IMR-90 (cell line): ENCODE results near the gene HTT. TPM values are rescaled to one million over a fixed set of nuclear protein-coding genes. Genes with fewer than 3 reads are reported as not detected.

Source experiments
- ATAC-seq: fragments of 200-7000 bp; cut with Tn5 transposase; 2 replicates; pipeline ENCODE4 v1.9.1; 2020; ENCODE audit warnings: low read depth, mild to moderate bottlenecking, moderate library complexity
- BruUV-seq: library from RNA; stranded (reverse); fragments of 400-500 nt; replicated peaks from 2 replicates; lab custom pipeline; 2021; lab: Mats Ljungman, UMichigan
- CTCF ChIA-PET: fragments of 300-600 bp; formaldehyde crosslinking; extraction: SDS; loops from one replicate; lab custom pipeline; 2021; ENCODE audit warnings: antibody characterized with exemption; lab: Yijun Ruan, JAX
- POLR2A ChIA-PET: fragments of 300-600 bp; sonication (Branson Sonifier 250); formaldehyde crosslinking; loops from one replicate; lab custom pipeline; 2022; ENCODE audit warnings: antibody characterized with exemption; ENCODE audit not compliant: unreplicated experiment; lab: Charles Lee
- DNase-seq: peaks from one replicate; pipeline ENCODE4 v3.0.0; 2013
- H2AFZ ChIP-seq: replicated peaks from 2 replicates; pipeline ENCODE3; 2013; ENCODE audit warnings: low read length, mild to moderate bottlenecking; ENCODE audit not compliant: poor library complexity
- H2AK5ac ChIP-seq: 2 replicates; pipeline ENCODE4 v1.6.1; 2013; ENCODE audit warnings: low read depth, low read length, inconsistent platforms
- H2AK9ac ChIP-seq: replicated peaks from 2 replicates; pipeline ENCODE3; 2013; ENCODE audit warnings: mild to moderate bottlenecking, low read depth, low read length, moderate library complexity; ENCODE audit not compliant: poor library complexity
- H2BK120ac ChIP-seq: 2 replicates; pipeline ENCODE4 v1.6.1; 2013; ENCODE audit warnings: low read depth, low read length, inconsistent platforms
- H2BK15ac ChIP-seq: 3 replicates; pipeline ENCODE4 v1.6.1; 2013; ENCODE audit warnings: low read depth, low read length, inconsistent platforms
- H2BK20ac ChIP-seq: 2 replicates; pipeline ENCODE4 v1.6.1; 2013; ENCODE audit warnings: low read depth, mild to moderate bottlenecking, inconsistent platforms, low read length, moderate library complexity
- H2BK5ac ChIP-seq: 2 replicates; pipeline ENCODE4 v1.6.1; 2013; ENCODE audit warnings: mild to moderate bottlenecking, low read depth, low read length, inconsistent platforms; ENCODE audit not compliant: poor library complexity, severe bottlenecking
- H3K14ac ChIP-seq: replicated peaks from 2 replicates; pipeline ENCODE4 v1.6.1; 2013; ENCODE audit warnings: low read depth, low read length, inconsistent platforms
- H3K18ac ChIP-seq: 2 replicates; pipeline ENCODE4 v1.6.1; 2013; ENCODE audit warnings: low read depth, low read length, control low read depth
- H3K23ac ChIP-seq: 2 replicates; pipeline ENCODE4 v1.6.1; 2013; ENCODE audit warnings: low read depth, low read length, inconsistent platforms
- H3K27ac ChIP-seq: 2 replicates; pipeline ENCODE4 v1.5.1; 2013; ENCODE audit warnings: mild to moderate bottlenecking, control low read depth, low read length; ENCODE audit not compliant: insufficient read depth
- H3K27me3 ChIP-seq: 2 replicates; pipeline ENCODE4 v1.6.1; 2013; ENCODE audit warnings: low read length; ENCODE audit not compliant: control insufficient read depth, insufficient read depth
- H3K36me3 ChIP-seq: 2 replicates; pipeline ENCODE4 v1.6.1; 2013; ENCODE audit warnings: low read length, mixed read lengths; ENCODE audit not compliant: control insufficient read depth, insufficient read depth
- H3K4ac ChIP-seq: 2 replicates; pipeline ENCODE4 v1.6.1; 2013; ENCODE audit warnings: low read depth, low read length, inconsistent platforms
- H3K4me1 ChIP-seq: 2 replicates; pipeline ENCODE4 v1.6.1; 2013; ENCODE audit warnings: low read length, mixed read lengths; ENCODE audit not compliant: control insufficient read depth, insufficient read depth
- H3K4me2 ChIP-seq: 2 replicates; pipeline ENCODE4 v1.6.1; 2013; ENCODE audit warnings: low read depth, mild to moderate bottlenecking, control low read depth, low read length, moderate library complexity
- H3K4me3 ChIP-seq: 2 replicates; pipeline ENCODE4 v1.5.1; 2013; ENCODE audit warnings: low read depth, mild to moderate bottlenecking, control low read depth, low read length, moderate library complexity; ENCODE audit not compliant: insufficient read depth
- H3K56ac ChIP-seq: 2 replicates; pipeline ENCODE4 v1.6.1; 2013; ENCODE audit warnings: low read length, inconsistent platforms; ENCODE audit not compliant: insufficient read depth; ENCODE audit errors: extremely low read depth
- H3K79me1 ChIP-seq, 2 experiments: 2 replicates each; pipeline ENCODE4 v1.6.1; 2013; ENCODE audit warnings: low read length in 2 of 2, inconsistent platforms in 1 of 2, low read depth in 1 of 2
- H3K9ac ChIP-seq: 2 replicates; pipeline ENCODE4 v1.6.1; 2013; ENCODE audit warnings: low read depth, low read length, control low read depth
- H3K9me1 ChIP-seq: 2 replicates; pipeline ENCODE4 v1.6.1; 2013; ENCODE audit warnings: low read length, inconsistent platforms; ENCODE audit not compliant: insufficient read depth
- H3K9me3 ChIP-seq: 2 replicates; pipeline ENCODE4 v1.6.1; 2013; ENCODE audit warnings: low read length; ENCODE audit not compliant: control insufficient read depth, insufficient read depth
- H4K20me1 ChIP-seq: 2 replicates; pipeline ENCODE4 v1.6.1; 2013; ENCODE audit warnings: low read length, inconsistent platforms; ENCODE audit not compliant: insufficient read depth
- H4K5ac ChIP-seq: 2 replicates; pipeline ENCODE4 v1.6.1; 2013; ENCODE audit warnings: mild to moderate bottlenecking, low read depth, low read length, control low read depth
- H4K8ac ChIP-seq, 2 experiments: 2 replicates each; pipeline ENCODE4 v1.6.1; 2013; ENCODE audit warnings: low read depth in 2 of 2, low read length in 2 of 2, control low read depth in 1 of 2, inconsistent platforms in 1 of 2
- H4K91ac ChIP-seq: 2 replicates; pipeline ENCODE4 v1.6.1; 2013; ENCODE audit warnings: low read depth, low read length, inconsistent platforms; ENCODE audit not compliant: insufficient read depth
- BHLHE40 ChIP-seq: fragments of 150-350 bp; IDR thresholded peaks from 2 replicates; pipeline ENCODE4 v1.6.1; 2016; ENCODE audit warnings: mild to moderate bottlenecking, low read depth, low read length
- CEBPB ChIP-seq: IDR thresholded peaks from 2 replicates; pipeline ENCODE4 v1.6.1; 2012; ENCODE audit warnings: low read depth, low read length, improper control_type of control experiment
- CHD1 ChIP-seq: IDR thresholded peaks from 2 replicates; pipeline ENCODE4 v1.6.1; 2012; ENCODE audit warnings: low read depth, low read length, improper control_type of control experiment
- CTCF ChIP-seq: conservative IDR thresholded peaks from 2 replicates; pipeline ENCODE4 v1.5.1; 2012; ENCODE audit warnings: mild to moderate bottlenecking, low read depth, low read length, improper control_type of control experiment
- ELK1 ChIP-seq: fragments of 150-350 bp; IDR thresholded peaks from 2 replicates; pipeline ENCODE4 v1.6.1; 2016; ENCODE audit warnings: low read depth, mild to moderate bottlenecking, low read length, moderate library complexity, borderline replicate concordance
- FOS ChIP-seq: fragments of 150-350 bp; IDR thresholded peaks from 2 replicates; pipeline ENCODE4 v1.6.1; 2016; ENCODE audit warnings: low read depth, low read length
- MAFK ChIP-seq: IDR thresholded peaks from 2 replicates; pipeline ENCODE4 v1.6.1; 2012; ENCODE audit warnings: low read depth, low read length, improper control_type of control experiment
- MAZ ChIP-seq: IDR thresholded peaks from 2 replicates; pipeline ENCODE4 v1.6.1; 2012; ENCODE audit warnings: low read depth, mild to moderate bottlenecking, low read length, improper control_type of control experiment, moderate library complexity, borderline replicate concordance
- MXI1 ChIP-seq: IDR thresholded peaks from 2 replicates; pipeline ENCODE4 v1.6.1; 2012; ENCODE audit warnings: low read depth, mild to moderate bottlenecking, low read length, moderate library complexity, borderline replicate concordance
- NFE2L2 ChIP-seq: fragments of 150-350 bp; IDR thresholded peaks from 2 replicates; pipeline ENCODE4 v1.6.1; 2016; ENCODE audit warnings: low read depth, mild to moderate bottlenecking, low read length
- POLR2A ChIP-seq: IDR thresholded peaks from 2 replicates; pipeline ENCODE4 v1.6.1; 2012; ENCODE audit warnings: mild to moderate bottlenecking, low read depth, low read length
- RAD21 ChIP-seq: IDR thresholded peaks from 2 replicates; pipeline ENCODE4 v1.6.1; 2012; ENCODE audit warnings: low read length, improper control_type of control experiment
- RCOR1 ChIP-seq: IDR thresholded peaks from 2 replicates; pipeline ENCODE4 v1.6.1; 2012; ENCODE audit warnings: mild to moderate bottlenecking, low read length, improper control_type of control experiment; ENCODE audit not compliant: insufficient replicate concordance
- RFX5 ChIP-seq: IDR thresholded peaks from 2 replicates; pipeline ENCODE4 v1.8.0; 2012; ENCODE audit warnings: low read depth, mild to moderate bottlenecking, low read length, moderate library complexity
- SMC3 ChIP-seq: fragments of 150-350 bp; IDR thresholded peaks from 2 replicates; pipeline ENCODE4 v1.6.1; 2016; ENCODE audit warnings: low read depth, mild to moderate bottlenecking, antibody characterized with exemption, low read length, moderate library complexity
- USF2 ChIP-seq: fragments of 150-350 bp; IDR thresholded peaks from 2 replicates; pipeline ENCODE4 v1.6.1; 2017; ENCODE audit warnings: mild to moderate bottlenecking, antibody characterized with exemption, low read length, low read depth
- WGBS, 2 experiments: methylation state at CpG; one replicate each; pipeline versions ENCODE4 v1.1.5 to v1.1.7; 2013; ENCODE audit warnings: missing lambda C conversion rate in 2 of 2; ENCODE audit not compliant: insufficient read length in 1 of 2; ENCODE audit errors: extremely low coverage in 2 of 2; 5-methylcytosine and 5-hydroxymethylcytosine counted together
- dilution Hi-C: fragments of 300-500 bp; cut with HindIII; formaldehyde crosslinking; loops from one replicate; pipeline ENCODE4 v1.14.3; 2018; ENCODE audit warnings: low sequenced_read_pairs; ENCODE audit not compliant: unreplicated experiment
- in situ Hi-C: fragments of 300-500 bp; cut with MboI; formaldehyde crosslinking; loops from 3 replicates; pipeline ENCODE4 v1.14.3; 2019; ENCODE audit warnings: low sequenced_read_pairs, inconsistent platforms, mixed read lengths
- intact Hi-C: fragments of 100-400 bp; cut with micrococcal nuclease; formaldehyde crosslinking; loops from 2 replicates; pipeline ENCODE4 v1.10.0; 2022
- polyA plus RNA-seq, 3 experiments: library from polyadenylated mRNA; depleted of rRNA; stranded (reverse); fragments of >200 nt; gene quantifications; 2 replicates each; pipeline ENCODE4 v1.2.3, GENCODE V29; 2012; ENCODE audit warnings: low replicate concordance in 1 of 3
- total RNA-seq: library from RNA; depleted of rRNA; stranded (reverse); fragments of >200 nt; gene quantifications from 2 replicates; pipeline ENCODE4 v1.2.3, GENCODE V29; 2012

HTT gene
- total and polyA plus RNA-seq, 2 of the 4 experiments (the other 2 are of a cell fraction), result 11.6 to 14.3 TPM

GRCh38 chr4:3119464-3119863 lies 45.0 kb downstream of the HTT start:
- Histone ChIP-seq H4K8ac (no peak overlapping the region), H4K91ac (no peak overlapping the region), H3K4me2 (no peak overlapping the region), H2AK9ac (no peak overlapping the region), H3K23ac (no peak overlapping the region), H4K20me1 (peaks cover 5% of the 10 kb centered on the region; the same call in 1 of the 2 replicates), H3K36me3 (peaks cover 25% of the 10 kb centered on the region), H3K79me1 (peaks cover 8 to 38% of the 10 kb centered on the region in 2 experiments; a peak in 3 of 4 replicates), H3K4me3 (no peak overlapping the region), H3K27me3 (no peaks in the 10 kb centered on the region), H2BK120ac (no peak overlapping the region), H4K5ac (no peak overlapping the region), H2BK20ac (no peak overlapping the region), H3K27ac (no peak overlapping the region), H3K18ac (no peak overlapping the region), H3K9me3 (no peaks in the 10 kb centered on the region), H2BK15ac (no peak overlapping the region), H3K14ac (no peak overlapping the region), H3K56ac (no peak overlapping the region), H2BK5ac (no peak overlapping the region), H3K4me1 (peaks cover 11% of the 10 kb centered on the region), H2AFZ (no peak overlapping the region), H2AK5ac (no peak overlapping the region), H3K9me1 (peaks cover 15% of the 10 kb centered on the region), H3K9ac (no peak overlapping the region), H3K4ac (no peak overlapping the region)
- WGBS, 2 experiments, result no CpG with 5 or more reads among the region's 2 CpGs
- ATAC-seq (no peak), DNase-seq (no peak)
- in situ Hi-C loops, result no loop called here
- ChIA-PET POLR2A (no interaction called here), CTCF (no interaction called here)
- no TSS peak for BruUV-seq
- no peak for TF ChIP-seq CTCF
- TF ChIP-seq SMC3, result no peak
- TF ChIP-seq NFE2L2, result no peak
- no peak for TF ChIP-seq FOS
- no peak for TF ChIP-seq CEBPB
- no peak for TF ChIP-seq ELK1
- no peak for TF ChIP-seq POLR2A
- no peak for TF ChIP-seq MXI1
- no peak for TF ChIP-seq CHD1
- TF ChIP-seq RCOR1, result no peak
- no peak for TF ChIP-seq MAFK
- TF ChIP-seq MAZ, result no peak
- no peak for TF ChIP-seq USF2
- no peak for TF ChIP-seq BHLHE40
- no peak for TF ChIP-seq RAD21
- TF ChIP-seq RFX5, result no peak
- dilution Hi-C loops, result no loop called here
- intact Hi-C loops, result no loop called here
